Sigmoid colon (tissue), 3 donors: ENCODE results near the gene CMTM7.

ENCODE experiments used
- POLR2A ChIP-seq, 2 donors: fragments of 450-650 bp; IDR thresholded peaks; one replicate each; pipeline ENCODE4 v1.6.1; 2016; ENCODE audit warnings: antibody characterized with exemption in 2 of 2, mild to moderate bottlenecking in 2 of 2, moderate library complexity in 2 of 2
- TF ChIP-seq, protein P1 (sequence below), 4 experiments: fragments of 450-650 bp in 3 of 4; fragments of 200-600 bp in 1 of 4; IDR thresholded peaks; one replicate each; pipeline ENCODE4 v1.5.1; 2016 to 2019; ENCODE audit warnings: antibody characterized with exemption in 4 of 4, mild to moderate bottlenecking in 3 of 4, moderate library complexity in 2 of 4

DNA sequence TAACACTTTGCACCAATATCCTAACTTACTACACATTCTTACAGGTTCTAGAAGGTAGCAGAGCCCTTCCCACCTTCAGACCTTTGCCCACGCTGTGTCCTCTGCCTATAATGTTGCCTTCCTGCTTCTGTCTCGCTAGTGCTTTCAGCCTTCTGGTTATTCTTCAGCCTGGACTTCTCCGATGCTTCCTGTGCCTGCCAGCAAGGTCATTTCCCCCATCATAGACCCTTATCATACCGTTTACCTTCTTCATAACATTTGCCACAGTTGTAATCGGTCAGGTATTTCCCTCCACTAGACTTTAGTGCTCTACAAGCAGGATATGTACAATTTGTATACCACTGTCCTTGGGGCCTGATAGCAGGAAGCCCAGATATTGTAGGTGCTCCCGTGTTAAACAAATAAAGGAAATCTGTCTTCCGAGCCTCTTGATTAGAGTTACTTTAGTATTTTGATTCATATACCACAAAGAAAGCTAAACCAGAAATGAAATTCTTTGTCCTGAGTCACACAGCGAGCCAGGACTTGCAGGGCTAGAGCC, 35.8 kb upstream of the CMTM7 start:
- TF ChIP-seq, protein P1, sequence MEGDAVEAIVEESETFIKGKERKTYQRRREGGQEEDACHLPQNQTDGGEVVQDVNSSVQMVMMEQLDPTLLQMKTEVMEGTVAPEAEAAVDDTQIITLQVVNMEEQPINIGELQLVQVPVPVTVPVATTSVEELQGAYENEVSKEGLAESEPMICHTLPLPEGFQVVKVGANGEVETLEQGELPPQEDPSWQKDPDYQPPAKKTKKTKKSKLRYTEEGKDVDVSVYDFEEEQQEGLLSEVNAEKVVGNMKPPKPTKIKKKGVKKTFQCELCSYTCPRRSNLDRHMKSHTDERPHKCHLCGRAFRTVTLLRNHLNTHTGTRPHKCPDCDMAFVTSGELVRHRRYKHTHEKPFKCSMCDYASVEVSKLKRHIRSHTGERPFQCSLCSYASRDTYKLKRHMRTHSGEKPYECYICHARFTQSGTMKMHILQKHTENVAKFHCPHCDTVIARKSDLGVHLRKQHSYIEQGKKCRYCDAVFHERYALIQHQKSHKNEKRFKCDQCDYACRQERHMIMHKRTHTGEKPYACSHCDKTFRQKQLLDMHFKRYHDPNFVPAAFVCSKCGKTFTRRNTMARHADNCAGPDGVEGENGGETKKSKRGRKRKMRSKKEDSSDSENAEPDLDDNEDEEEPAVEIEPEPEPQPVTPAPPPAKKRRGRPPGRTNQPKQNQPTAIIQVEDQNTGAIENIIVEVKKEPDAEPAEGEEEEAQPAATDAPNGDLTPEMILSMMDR (IDR thresholded peaks at IDR 0.05): no peak
- no peak for TF ChIP-seq POLR2A (IDR thresholded peaks at IDR 0.05)
